ENCODE results near the gene EMILIN2. TPM values are rescaled to one million over a fixed set of nuclear protein-coding genes. Genes with fewer than 3 reads are reported as not detected.

The EMILIN2 gene
- polyA plus RNA-seq, 4 donors = 1.1 to 29.9 (median 8.6) TPM

DNA sequence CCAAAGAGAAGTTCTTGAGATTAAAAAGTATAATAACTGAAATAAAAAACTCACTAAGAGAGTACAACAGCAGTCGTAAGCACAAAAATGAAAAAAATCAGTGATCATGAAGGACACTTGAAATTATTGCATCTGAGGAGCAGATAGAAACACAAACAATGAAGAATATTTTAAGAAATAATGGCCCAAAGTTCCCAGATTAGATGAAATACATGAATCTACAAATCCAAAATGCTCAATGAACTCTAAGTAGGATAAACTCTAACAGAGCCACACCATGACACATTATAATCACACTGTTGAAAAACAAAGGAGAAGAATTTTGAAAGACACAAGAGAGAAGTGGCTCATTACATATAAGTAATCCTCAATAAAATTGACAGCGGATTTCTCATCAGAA is 31.9 kb upstream of the EMILIN2 start:
- Histone ChIP-seq H3K36me3 (ENCODE audit: control insufficient read depth in 3 of 3, insufficient read depth in 2 of 3, low read depth in 1 of 3, low read length in 3 of 3) (no peaks in the 10 kb centered on the region), H3K4me1 (ENCODE audit: control insufficient read depth in 3 of 3, insufficient read depth in 2 of 3, low read depth in 1 of 3, low read length in 2 of 3) (no peaks in the 10 kb centered on the region), H3K4me3 (ENCODE audit: low read depth in 1 of 3, low read length in 3 of 3) (no peak overlapping the region), H3K9me3 (ENCODE audit: control insufficient read depth in 2 of 2, insufficient read depth in 1 of 2, low read depth in 1 of 2, low read length in 1 of 2) (peaks cover 0 to 7% of the 10 kb centered on the region in 2 donors), H3K27ac (ENCODE audit: low read depth in 1 of 3, low read length in 2 of 3) (no peak overlapping the region), H3K27me3 (ENCODE audit: control insufficient read depth in 3 of 3, insufficient read depth in 3 of 3, low read length in 3 of 3) (no peaks in the 10 kb centered on the region)
- 93 to 96% (median 93%) methylated on average over 2 of the region's 2 CpGs for WGBS, 3 donors
- FAIRE-seq (no peak), DNase-seq (no peak)

DNA sequence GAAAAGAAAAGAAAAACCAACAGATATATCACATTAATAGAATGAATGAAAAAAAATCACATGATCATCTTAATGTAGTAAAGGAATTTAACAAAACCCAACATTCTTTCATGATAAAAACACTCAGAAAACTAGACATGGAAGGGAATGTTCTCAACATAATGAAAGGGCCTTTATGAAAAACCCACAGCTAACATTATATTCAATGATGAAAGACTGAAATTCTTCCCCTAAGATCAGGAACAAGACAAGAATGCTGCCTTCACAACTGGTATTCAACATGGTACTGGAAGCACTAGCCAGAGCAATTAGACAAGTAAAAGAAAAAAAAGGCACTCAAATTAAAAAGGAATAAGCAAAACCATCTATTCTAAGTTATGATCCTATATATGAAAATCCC is 28.5 kb upstream of the EMILIN2 start:
- no peak for FAIRE-seq
- DNase-seq = no peak

DNA sequence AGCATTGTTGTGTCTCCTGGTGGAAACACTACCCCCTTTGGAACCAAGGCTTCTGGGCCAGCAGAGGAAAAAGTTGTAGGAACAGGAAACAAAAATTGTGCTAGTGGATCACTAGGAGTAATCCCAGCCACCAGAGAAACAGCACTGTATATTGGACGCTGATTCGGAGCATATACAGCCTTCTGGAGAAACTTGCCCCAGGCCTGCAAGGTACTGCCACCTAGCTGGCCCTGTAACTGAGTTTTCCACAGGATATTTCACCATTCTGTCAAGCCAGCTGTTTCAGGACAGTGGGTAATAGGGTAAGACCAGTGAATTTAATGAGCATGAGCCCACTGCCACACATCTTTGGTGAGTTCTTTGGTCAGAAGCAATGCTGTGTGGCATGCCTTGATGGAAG is 25.1 kb upstream of the EMILIN2 start:
- H3K36me3 ChIP-seq (ENCODE audit: control insufficient read depth in 3 of 3, insufficient read depth in 2 of 3, low read depth in 1 of 3, low read length in 3 of 3) = no peaks in the 10 kb centered on the region
- FAIRE-seq = no peak

More for the DNA sequence above, 28.5 kb upstream of the EMILIN2 start:
- Histone ChIP-seq H3K27me3 (ENCODE audit: control insufficient read depth in 3 of 3, insufficient read depth in 3 of 3, low read length in 3 of 3) (no peaks in the 10 kb centered on the region), H3K36me3 (ENCODE audit: control insufficient read depth in 3 of 3, insufficient read depth in 2 of 3, low read depth in 1 of 3, low read length in 3 of 3) (no peaks in the 10 kb centered on the region), H3K4me3 (ENCODE audit: low read depth in 1 of 3, low read length in 3 of 3) (no peak overlapping the region), H3K4me1 (ENCODE audit: control insufficient read depth in 3 of 3, insufficient read depth in 2 of 3, low read depth in 1 of 3, low read length in 2 of 3) (no peaks in the 10 kb centered on the region), H3K27ac (ENCODE audit: low read depth in 1 of 3, low read length in 2 of 3) (no peak overlapping the region), H3K9me3 (ENCODE audit: control insufficient read depth in 2 of 2, insufficient read depth in 1 of 2, low read depth in 1 of 2, low read length in 1 of 2) (peaks cover 0 to 6% of the 10 kb centered on the region in 2 donors)

DNA sequence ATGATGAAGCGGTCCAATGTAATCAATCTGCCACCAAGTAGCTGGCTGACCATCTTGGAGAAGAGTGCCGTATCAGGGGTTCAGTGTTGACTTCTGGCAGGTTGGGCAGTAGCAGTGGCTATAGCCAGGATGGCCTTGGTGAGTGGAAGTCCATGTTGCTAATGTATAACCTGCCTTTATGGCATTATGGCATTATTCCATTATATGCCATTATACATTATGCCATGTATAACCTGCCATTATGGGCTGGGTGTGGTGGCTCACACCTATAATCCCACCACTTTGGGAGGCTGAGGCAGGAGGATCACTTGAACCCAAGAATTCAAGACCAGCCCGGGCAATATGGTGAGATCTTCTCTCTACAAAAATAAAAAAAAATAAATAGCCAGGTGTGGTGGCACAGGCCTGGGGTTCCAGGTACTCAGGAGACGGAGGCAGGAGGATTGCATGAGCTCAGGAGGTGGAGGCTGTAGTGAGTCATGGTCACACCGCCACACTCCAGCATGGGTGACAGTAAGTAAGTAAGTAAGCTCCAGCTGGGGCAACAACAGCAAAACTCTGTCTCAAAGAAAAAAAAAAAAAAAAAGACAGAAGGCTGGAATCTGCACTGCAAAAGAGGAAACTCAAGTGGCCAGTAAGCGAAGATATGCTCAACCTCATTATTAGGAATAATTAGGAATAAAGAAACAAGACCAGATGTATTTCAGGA is 24.4 kb upstream of the EMILIN2 start:
- Histone ChIP-seq H3K9me3 (ENCODE audit: control insufficient read depth in 2 of 2, insufficient read depth in 1 of 2, low read depth in 1 of 2, low read length in 1 of 2) (peaks cover 0 to 4% of the 10 kb centered on the region in 2 donors), H3K4me1 (ENCODE audit: control insufficient read depth in 3 of 3, insufficient read depth in 2 of 3, low read depth in 1 of 3, low read length in 2 of 3) (no peaks in the 10 kb centered on the region), H3K27me3 (ENCODE audit: control insufficient read depth in 3 of 3, insufficient read depth in 3 of 3, low read length in 3 of 3) (no peaks in the 10 kb centered on the region), H3K27ac (ENCODE audit: low read depth in 1 of 3, low read length in 2 of 3) (no peak overlapping the region), H3K36me3 (ENCODE audit: control insufficient read depth in 3 of 3, insufficient read depth in 2 of 3, low read depth in 1 of 3, low read length in 3 of 3) (no peaks in the 10 kb centered on the region), H3K4me3 (ENCODE audit: low read depth in 1 of 3, low read length in 3 of 3) (no peak overlapping the region)
- FAIRE-seq = no peak
- no peak for DNase-seq
- WGBS, 3 donors = 78 to 93% (median 80%) methylated on average over 6 of the region's 6 CpGs

More for the DNA sequence above, 25.1 kb upstream of the EMILIN2 start:
- 87 to 97% (median 90%) methylated on average over 2 of the region's 2 CpGs for WGBS, 3 donors
- no peaks in the 10 kb centered on the region for H3K27me3 ChIP-seq (ENCODE audit: control insufficient read depth in 3 of 3, insufficient read depth in 3 of 3, low read length in 3 of 3)
- H3K4me1 ChIP-seq (ENCODE audit: control insufficient read depth in 3 of 3, insufficient read depth in 2 of 3, low read depth in 1 of 3, low read length in 2 of 3) = no peaks in the 10 kb centered on the region
- H3K9me3 ChIP-seq (ENCODE audit: control insufficient read depth in 2 of 2, insufficient read depth in 1 of 2, low read depth in 1 of 2, low read length in 1 of 2) = peaks cover 0 to 4% of the 10 kb centered on the region in 2 donors
- H3K27ac ChIP-seq (ENCODE audit: low read depth in 1 of 3, low read length in 2 of 3) = no peak overlapping the region
- DNase-seq = no peak
- H3K4me3 ChIP-seq (ENCODE audit: low read depth in 1 of 3, low read length in 3 of 3) = no peak overlapping the region

DNA sequence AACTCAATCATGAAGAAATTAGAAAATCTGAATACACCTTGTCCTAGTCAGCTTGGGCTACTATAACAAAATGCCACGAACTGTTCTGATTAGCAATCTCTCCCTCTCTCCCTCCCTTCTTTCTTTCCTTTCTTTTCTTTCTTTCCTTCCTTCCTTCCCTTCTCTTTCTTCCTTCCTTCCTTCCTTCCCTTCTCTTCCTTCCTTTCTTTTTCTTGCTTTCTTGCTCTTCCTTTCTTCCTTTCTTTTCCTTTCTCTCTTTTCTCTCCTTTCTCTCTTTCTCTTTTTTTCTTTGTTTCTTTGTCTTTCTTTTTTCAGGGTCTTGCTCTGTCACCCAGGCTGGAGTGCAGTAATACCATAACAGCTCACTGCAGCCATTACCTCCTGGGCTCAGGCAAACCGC is 23.6 kb upstream of the EMILIN2 start:
- no peaks in the 10 kb centered on the region for H3K4me1 ChIP-seq (ENCODE audit: control insufficient read depth in 3 of 3, insufficient read depth in 2 of 3, low read depth in 1 of 3, low read length in 2 of 3)
- no peak overlapping the region for H3K27ac ChIP-seq (ENCODE audit: low read depth in 1 of 3, low read length in 2 of 3)
- no peaks in the 10 kb centered on the region for H3K9me3 ChIP-seq (ENCODE audit: control insufficient read depth in 2 of 2, insufficient read depth in 1 of 2, low read depth in 1 of 2, low read length in 1 of 2)
- DNase-seq (no peak), FAIRE-seq (no peak)
- no peak overlapping the region for H3K4me3 ChIP-seq (ENCODE audit: low read depth in 1 of 3, low read length in 3 of 3)
- WGBS, 3 donors = 42 to 88% (median 81%) methylated on average over 2 of the region's 2 CpGs
- H3K27me3 ChIP-seq (ENCODE audit: control insufficient read depth in 3 of 3, insufficient read depth in 3 of 3, low read length in 3 of 3) = no peaks in the 10 kb centered on the region
- no peaks in the 10 kb centered on the region for H3K36me3 ChIP-seq (ENCODE audit: control insufficient read depth in 3 of 3, insufficient read depth in 2 of 3, low read depth in 1 of 3, low read length in 3 of 3)

DNA sequence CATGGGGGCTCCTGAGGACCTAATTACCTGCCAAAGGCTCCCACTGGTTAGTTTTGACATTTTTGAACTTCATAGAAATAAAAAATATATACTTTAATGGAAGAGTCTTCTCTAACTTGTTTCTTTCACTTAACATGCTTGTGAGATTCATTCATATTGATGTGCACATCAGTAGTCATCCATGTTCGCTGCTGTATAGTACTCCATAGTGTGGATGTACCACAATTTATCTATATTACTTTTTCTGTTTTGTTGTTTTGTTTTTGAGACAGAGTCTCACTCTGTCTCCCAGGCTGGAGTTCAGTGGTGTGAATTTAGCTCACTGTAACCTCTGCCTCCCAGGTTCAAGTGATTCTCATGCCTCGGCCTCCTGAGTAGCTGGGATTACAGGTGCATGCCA is 22.8 kb upstream of the EMILIN2 start:
- Histone ChIP-seq H3K4me1 (ENCODE audit: control insufficient read depth in 3 of 3, insufficient read depth in 2 of 3, low read depth in 1 of 3, low read length in 2 of 3) (no peaks in the 10 kb centered on the region), H3K36me3 (ENCODE audit: control insufficient read depth in 3 of 3, insufficient read depth in 2 of 3, low read depth in 1 of 3, low read length in 3 of 3) (no peaks in the 10 kb centered on the region), H3K27ac (ENCODE audit: low read depth in 1 of 3, low read length in 2 of 3) (no peak overlapping the region), H3K4me3 (ENCODE audit: low read depth in 1 of 3, low read length in 3 of 3) (no peak overlapping the region), H3K27me3 (ENCODE audit: control insufficient read depth in 3 of 3, insufficient read depth in 3 of 3, low read length in 3 of 3) (no peaks in the 10 kb centered on the region), H3K9me3 (ENCODE audit: control insufficient read depth in 2 of 2, insufficient read depth in 1 of 2, low read depth in 1 of 2, low read length in 1 of 2) (no peaks in the 10 kb centered on the region)
- DNase-seq (no peak), FAIRE-seq (no peak)
- 96 to 98% (median 97%) methylated on average over 2 of the region's 2 CpGs for WGBS, 3 donors

DNA sequence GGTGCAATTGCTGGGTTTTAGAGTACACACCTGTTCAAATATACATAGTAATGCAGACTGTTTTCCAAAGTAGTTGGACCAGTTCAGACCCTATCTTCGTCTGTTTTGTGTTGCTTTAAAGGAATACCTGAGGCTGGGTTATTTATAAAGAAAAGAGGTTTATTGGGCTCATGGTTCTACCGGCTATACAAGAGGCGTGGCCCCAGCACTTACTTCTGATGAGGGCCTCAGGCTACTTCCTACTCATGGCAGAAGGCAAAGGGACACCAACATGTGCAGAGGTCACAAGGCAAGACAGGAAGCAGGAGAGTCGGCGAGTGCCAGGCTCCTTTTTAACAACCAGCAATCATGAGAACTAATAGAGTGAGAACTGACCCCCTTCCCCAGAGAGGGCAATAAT is 21.9 kb upstream of the EMILIN2 start:
- Histone ChIP-seq H3K4me1 (ENCODE audit: control insufficient read depth in 3 of 3, insufficient read depth in 2 of 3, low read depth in 1 of 3, low read length in 2 of 3) (no peaks in the 10 kb centered on the region), H3K9me3 (ENCODE audit: control insufficient read depth in 2 of 2, insufficient read depth in 1 of 2, low read depth in 1 of 2, low read length in 1 of 2) (no peaks in the 10 kb centered on the region), H3K27me3 (ENCODE audit: control insufficient read depth in 3 of 3, insufficient read depth in 3 of 3, low read length in 3 of 3) (no peaks in the 10 kb centered on the region), H3K36me3 (ENCODE audit: control insufficient read depth in 3 of 3, insufficient read depth in 2 of 3, low read depth in 1 of 3, low read length in 3 of 3) (no peaks in the 10 kb centered on the region), H3K27ac (ENCODE audit: low read depth in 1 of 3, low read length in 2 of 3) (no peak overlapping the region), H3K4me3 (ENCODE audit: low read depth in 1 of 3, low read length in 3 of 3) (no peak overlapping the region)
- DNase-seq (no peak), FAIRE-seq (no peak)
- WGBS, 3 donors = 82 to 85% (median 82%) methylated on average over 5 of the region's 5 CpGs

DNA sequence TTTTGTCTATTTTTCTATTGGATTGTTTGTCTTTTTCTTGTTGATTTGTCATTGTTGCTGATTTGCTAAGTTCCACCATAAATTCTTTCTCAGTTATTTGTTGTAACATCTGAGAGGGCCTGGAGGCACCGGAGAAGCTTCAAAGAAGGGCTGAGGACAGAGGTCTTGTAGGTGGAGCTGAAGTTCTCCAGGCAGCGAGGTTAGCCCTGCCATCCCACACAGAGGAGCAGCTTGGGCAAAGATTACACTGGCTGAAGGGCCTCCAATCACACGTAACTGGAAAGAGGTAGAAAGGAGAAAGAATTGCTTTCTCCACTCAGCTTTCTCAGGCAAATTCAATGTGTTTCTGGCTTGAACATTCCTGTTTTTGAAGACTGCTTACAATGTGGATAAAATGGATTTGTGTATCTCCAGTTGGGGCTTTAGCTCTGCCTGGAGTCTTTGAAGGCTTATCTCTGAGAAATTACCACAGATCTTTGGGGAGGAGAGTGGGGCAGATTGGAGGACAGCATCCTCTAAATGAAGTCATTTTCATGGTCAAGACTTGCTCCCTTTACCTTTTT is 21.1 kb upstream of the EMILIN2 start:
- no peaks in the 10 kb centered on the region for H3K4me1 ChIP-seq (ENCODE audit: control insufficient read depth in 3 of 3, insufficient read depth in 2 of 3, low read depth in 1 of 3, low read length in 2 of 3)
- no peak overlapping the region for H3K4me3 ChIP-seq (ENCODE audit: low read depth in 1 of 3, low read length in 3 of 3)
- DNase-seq = peak in 1 of 2 donors; percentile 36
- H3K27me3 ChIP-seq (ENCODE audit: control insufficient read depth in 3 of 3, insufficient read depth in 3 of 3, low read length in 3 of 3) = no peaks in the 10 kb centered on the region
- H3K9me3 ChIP-seq (ENCODE audit: control insufficient read depth in 2 of 2, insufficient read depth in 1 of 2, low read depth in 1 of 2, low read length in 1 of 2) = no peaks in the 10 kb centered on the region
- no peaks in the 10 kb centered on the region for H3K36me3 ChIP-seq (ENCODE audit: control insufficient read depth in 3 of 3, insufficient read depth in 2 of 3, low read depth in 1 of 3, low read length in 3 of 3)
- no peak overlapping the region for H3K27ac ChIP-seq (ENCODE audit: low read depth in 1 of 3, low read length in 2 of 3)
- no peak for FAIRE-seq
- WGBS, 3 donors = 51 to 71% (median 62%) methylated on average over 3 of the region's 3 CpGs

DNA sequence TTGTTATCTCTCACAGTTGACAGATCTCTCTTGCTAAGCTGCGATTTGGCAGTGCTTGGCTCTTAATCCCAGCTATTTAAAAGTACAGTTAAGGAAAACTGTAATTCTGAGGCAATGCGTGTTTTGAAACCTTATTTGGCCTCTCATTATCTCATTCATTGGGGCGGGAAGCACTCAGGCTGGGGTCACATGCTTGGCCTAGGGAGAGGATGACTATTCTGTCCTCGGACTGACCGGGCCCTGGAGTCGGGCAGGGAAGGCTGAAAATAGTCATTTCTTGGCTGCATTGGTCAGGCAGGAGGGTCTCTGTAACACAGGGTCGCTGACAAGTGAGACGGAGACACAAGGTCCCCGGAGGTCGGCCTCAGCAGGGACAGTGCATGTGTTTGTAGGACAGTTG is 20.2 kb upstream of the EMILIN2 start:
- no peak overlapping the region for H3K27ac ChIP-seq (ENCODE audit: low read depth in 1 of 3, low read length in 2 of 3)
- WGBS, 3 donors = 61 to 79% (median 75%) methylated on average over 10 of the region's 10 CpGs

More for the DNA sequence above, 20.2 kb upstream of the EMILIN2 start:
- no peaks in the 10 kb centered on the region for H3K4me1 ChIP-seq (ENCODE audit: control insufficient read depth in 3 of 3, insufficient read depth in 2 of 3, low read depth in 1 of 3, low read length in 2 of 3)
- no peaks in the 10 kb centered on the region for H3K27me3 ChIP-seq (ENCODE audit: control insufficient read depth in 3 of 3, insufficient read depth in 3 of 3, low read length in 3 of 3)
- no peak for DNase-seq
- no peaks in the 10 kb centered on the region for H3K36me3 ChIP-seq (ENCODE audit: control insufficient read depth in 3 of 3, insufficient read depth in 2 of 3, low read depth in 1 of 3, low read length in 3 of 3)
- H3K9me3 ChIP-seq (ENCODE audit: control insufficient read depth in 2 of 2, insufficient read depth in 1 of 2, low read depth in 1 of 2, low read length in 1 of 2) = no peaks in the 10 kb centered on the region
- no peak overlapping the region for H3K4me3 ChIP-seq (ENCODE audit: low read depth in 1 of 3, low read length in 3 of 3)
- FAIRE-seq = no peak
